ENCODE results near the gene EPN3. TPM values are rescaled to one million over a fixed set of nuclear protein-coding genes. Genes with fewer than 3 reads are reported as not detected.

EPN3 gene
- total RNA-seq, 1 donor from 2014 or later, result not detected

- H3K4me3 Mint-ChIP-seq, result no peak overlapping the region
- H3K36me3 Mint-ChIP-seq (ENCODE audit: low read depth), result peaks cover 2% of the 10 kb centered on the region
- peaks cover 47% of the 10 kb centered on the region for H3K27me3 Mint-ChIP-seq (ENCODE audit: insufficient read depth)
- no peak for DNase-seq (ENCODE audit: low spot score)
- H3K9me3 Mint-ChIP-seq, result no peaks in the 10 kb centered on the region
- H3K4me1 Mint-ChIP-seq (ENCODE audit: low read depth), result peaks cover 4% of the 10 kb centered on the region
- intact Hi-C loops (cut with micrococcal nuclease), result no loop called here
- H3K27ac Mint-ChIP-seq, result no peak overlapping the region
Measured at GRCh38 chr17:50533185-50533584, 650 bp downstream of the EPN3 start.

- DNase-seq (ENCODE audit: low spot score), result no peak
- intact Hi-C loops (cut with micrococcal nuclease), result no loop called here
- Mint-ChIP-seq H3K27me3 (ENCODE audit: insufficient read depth) (peaks cover 47% of the 10 kb centered on the region), H3K4me3 (no peak overlapping the region), H3K27ac (no peak overlapping the region), H3K9me3 (no peaks in the 10 kb centered on the region), H3K4me1 (ENCODE audit: low read depth) (peaks cover 4% of the 10 kb centered on the region), H3K36me3 (ENCODE audit: low read depth) (peaks cover 2% of the 10 kb centered on the region)
Measured at GRCh38 chr17:50533720-50534148, 1.2 kb downstream of the EPN3 start.

GRCh38 chr17:50534222-50534978 is 1.9 kb downstream of the EPN3 start:
- Mint-ChIP-seq H3K27me3 (ENCODE audit: insufficient read depth) (peaks cover 44% of the 10 kb centered on the region), H3K9me3 (no peaks in the 10 kb centered on the region), H3K36me3 (ENCODE audit: low read depth) (peaks cover 2% of the 10 kb centered on the region), H3K27ac (no peak overlapping the region), H3K4me3 (no peak overlapping the region), H3K4me1 (ENCODE audit: low read depth) (peaks cover 4% of the 10 kb centered on the region)
- intact Hi-C loops (cut with micrococcal nuclease), result no loop called here
- DNase-seq (ENCODE audit: low spot score), result no peak

- Mint-ChIP-seq H3K27ac (no peak overlapping the region), H3K36me3 (ENCODE audit: low read depth) (peaks cover 2% of the 10 kb centered on the region), H3K27me3 (ENCODE audit: insufficient read depth) (peaks cover 47% of the 10 kb centered on the region), H3K4me1 (ENCODE audit: low read depth) (peaks cover 4% of the 10 kb centered on the region), H3K4me3 (no peak overlapping the region), H3K9me3 (no peaks in the 10 kb centered on the region)
- intact Hi-C loops (cut with micrococcal nuclease), result no loop called here
- no peak for DNase-seq (ENCODE audit: low spot score)
Measured at GRCh38 chr17:50534979-50535326, 2.4 kb downstream of the EPN3 start.

- Mint-ChIP-seq H3K27me3 (ENCODE audit: insufficient read depth) (peaks cover 47% of the 10 kb centered on the region), H3K4me3 (no peak overlapping the region), H3K4me1 (ENCODE audit: low read depth) (peaks cover 4% of the 10 kb centered on the region), H3K9me3 (no peaks in the 10 kb centered on the region), H3K27ac (no peak overlapping the region), H3K36me3 (ENCODE audit: low read depth) (peaks cover 2% of the 10 kb centered on the region)
- no peak for DNase-seq (ENCODE audit: low spot score)
- intact Hi-C loops (cut with micrococcal nuclease), result no loop called here
Measured at GRCh38 chr17:50535407-50535806, 2.9 kb downstream of the EPN3 start.

- Mint-ChIP-seq H3K36me3 (ENCODE audit: low read depth) (peaks cover 2% of the 10 kb centered on the region), H3K27me3 (ENCODE audit: insufficient read depth) (peaks cover 33% of the 10 kb centered on the region), H3K4me1 (ENCODE audit: low read depth) (peaks cover 10% of the 10 kb centered on the region), H3K27ac (no peak overlapping the region), H3K9me3 (no peaks in the 10 kb centered on the region), H3K4me3 (no peak overlapping the region)
- intact Hi-C loops (cut with micrococcal nuclease), result no loop called here
- DNase-seq (ENCODE audit: low spot score), result no peak
Measured at GRCh38 chr17:50536683-50537646, 4.4 kb downstream of the EPN3 start.

GRCh38 chr17:50537721-50538548 is 5.4 kb downstream of the EPN3 start:
- no peaks in the 10 kb centered on the region for H3K9me3 Mint-ChIP-seq
- no peak for DNase-seq (ENCODE audit: low spot score)
- peaks cover 2% of the 10 kb centered on the region for H3K36me3 Mint-ChIP-seq (ENCODE audit: low read depth)
- no peak overlapping the region for H3K4me3 Mint-ChIP-seq
- H3K27ac Mint-ChIP-seq, result no peak overlapping the region
- intact Hi-C loops (cut with micrococcal nuclease), result no loop called here
- H3K27me3 Mint-ChIP-seq (ENCODE audit: insufficient read depth), result peaks cover 25% of the 10 kb centered on the region
- peaks cover 17% of the 10 kb centered on the region for H3K4me1 Mint-ChIP-seq (ENCODE audit: low read depth)

- DNase-seq (ENCODE audit: low spot score), result no peak
- Mint-ChIP-seq H3K4me3 (no peak overlapping the region), H3K27ac (no peak overlapping the region), H3K36me3 (ENCODE audit: low read depth) (peaks cover 2% of the 10 kb centered on the region), H3K27me3 (ENCODE audit: insufficient read depth) (peaks cover 20% of the 10 kb centered on the region), H3K9me3 (no peaks in the 10 kb centered on the region), H3K4me1 (ENCODE audit: low read depth) (peaks cover 13% of the 10 kb centered on the region)
- intact Hi-C loops (cut with micrococcal nuclease), result no loop called here
Measured at GRCh38 chr17:50538549-50539410, 6.2 kb downstream of the EPN3 start.

- Mint-ChIP-seq H3K9me3 (no peaks in the 10 kb centered on the region), H3K27ac (no peak overlapping the region), H3K4me3 (no peak overlapping the region), H3K36me3 (ENCODE audit: low read depth) (peaks cover 2% of the 10 kb centered on the region), H3K4me1 (ENCODE audit: low read depth) (peaks cover 13% of the 10 kb centered on the region), H3K27me3 (ENCODE audit: insufficient read depth) (peaks cover 16% of the 10 kb centered on the region)
- intact Hi-C loops (cut with micrococcal nuclease), result no loop called here
- no peak for DNase-seq (ENCODE audit: low spot score)
Measured at GRCh38 chr17:50539762-50540559, 7.4 kb downstream of the EPN3 start.

- H3K4me3 Mint-ChIP-seq, result peak overlapping the region; percentile 13
Measured at GRCh38 chr17:50540560-50541401, 8.2 kb downstream of the EPN3 start.

GRCh38 chr17:50541402-50541715 is 8.8 kb downstream of the EPN3 start:
- peaks cover 17% of the 10 kb centered on the region for H3K4me1 Mint-ChIP-seq (ENCODE audit: low read depth)
- no peaks in the 10 kb centered on the region for H3K36me3 Mint-ChIP-seq (ENCODE audit: low read depth)
- no peak overlapping the region for H3K27ac Mint-ChIP-seq
- no peak for DNase-seq (ENCODE audit: low spot score)
- peak overlapping the region; percentile 64 for H3K4me3 Mint-ChIP-seq
- peaks cover 15% of the 10 kb centered on the region for H3K27me3 Mint-ChIP-seq (ENCODE audit: insufficient read depth)
- intact Hi-C loops (cut with micrococcal nuclease), result no loop called here
- H3K9me3 Mint-ChIP-seq, result no peaks in the 10 kb centered on the region

More at GRCh38 chr17:50540560-50541401, 8.2 kb downstream of the EPN3 start:
- intact Hi-C loops (cut with micrococcal nuclease), result no loop called here
- Mint-ChIP-seq H3K27me3 (ENCODE audit: insufficient read depth) (peaks cover 15% of the 10 kb centered on the region), H3K9me3 (no peaks in the 10 kb centered on the region), H3K36me3 (ENCODE audit: low read depth) (no peaks in the 10 kb centered on the region), H3K27ac (no peak overlapping the region), H3K4me1 (ENCODE audit: low read depth) (peaks cover 13% of the 10 kb centered on the region)
- no peak for DNase-seq (ENCODE audit: low spot score)
